Spinal cord (tissue), 10 donors: ENCODE data around the gene TRA2A. TPM values are rescaled to one million over a fixed set of nuclear protein-coding genes. Genes with fewer than 3 reads are reported as not detected.

ENCODE experiments used
- DNase-seq, 6 donors: peaks; one replicate each; pipeline versions ENCODE4 v3.0.0 to v3.0.0-alpha.2; 2013 to 2015; ENCODE audit warnings: low spot score in 6 of 6, low read depth in 4 of 6
- H3K27ac ChIP-seq: one replicate; pipeline ENCODE4 v1.5.1; 2013; ENCODE audit warnings: low read depth, low read length, control low read depth
- H3K27me3 ChIP-seq: one replicate; pipeline ENCODE4 v1.6.1; 2013; ENCODE audit warnings: low read length; ENCODE audit not compliant: control insufficient read depth, insufficient read depth
- H3K36me3 ChIP-seq: one replicate; pipeline ENCODE4 v1.6.1; 2013; ENCODE audit warnings: low read length; ENCODE audit not compliant: control insufficient read depth, insufficient read depth
- H3K4me1 ChIP-seq: one replicate; pipeline ENCODE4 v1.6.1; 2013; ENCODE audit warnings: low read length; ENCODE audit not compliant: control insufficient read depth, insufficient read depth
- H3K4me3 ChIP-seq: one replicate; pipeline ENCODE4 v1.5.1; 2013; ENCODE audit warnings: low read depth, low read length, control low read depth
- H3K9me3 ChIP-seq: one replicate; pipeline ENCODE4 v1.6.1; 2013; ENCODE audit warnings: low read length; ENCODE audit not compliant: control insufficient read depth, insufficient read depth
- WGBS: methylation state at CpG from one replicate; pipeline ENCODE4 v1.1.5; 2013; ENCODE audit warnings: missing lambda C conversion rate; ENCODE audit not compliant: insufficient coverage; 5-methylcytosine and 5-hydroxymethylcytosine counted together
- polyA plus RNA-seq, 2 donors: library from polyadenylated mRNA; unstranded; fragments of 120-200 nt; gene quantifications; one replicate each; pipeline ENCODE4 v1.2.1, GENCODE V29; 2013; ENCODE audit not compliant: insufficient read length in 2 of 2
- total RNA-seq, 2 donors: library from RNA; depleted of rRNA in 1 of 2; stranded (reverse); fragments of 120-200 nt in 1 of 2; fragments of >200 nt in 1 of 2; gene quantifications; one replicate each; pipeline versions ENCODE4 v1.2.3 to v1.2.4, GENCODE V29; 2013 to 2014
- donor health status: healthy.

The TRA2A gene
- total and polyA plus RNA-seq, 4 donors, result 54.6 to 205 (median 120) TPM

DNA sequence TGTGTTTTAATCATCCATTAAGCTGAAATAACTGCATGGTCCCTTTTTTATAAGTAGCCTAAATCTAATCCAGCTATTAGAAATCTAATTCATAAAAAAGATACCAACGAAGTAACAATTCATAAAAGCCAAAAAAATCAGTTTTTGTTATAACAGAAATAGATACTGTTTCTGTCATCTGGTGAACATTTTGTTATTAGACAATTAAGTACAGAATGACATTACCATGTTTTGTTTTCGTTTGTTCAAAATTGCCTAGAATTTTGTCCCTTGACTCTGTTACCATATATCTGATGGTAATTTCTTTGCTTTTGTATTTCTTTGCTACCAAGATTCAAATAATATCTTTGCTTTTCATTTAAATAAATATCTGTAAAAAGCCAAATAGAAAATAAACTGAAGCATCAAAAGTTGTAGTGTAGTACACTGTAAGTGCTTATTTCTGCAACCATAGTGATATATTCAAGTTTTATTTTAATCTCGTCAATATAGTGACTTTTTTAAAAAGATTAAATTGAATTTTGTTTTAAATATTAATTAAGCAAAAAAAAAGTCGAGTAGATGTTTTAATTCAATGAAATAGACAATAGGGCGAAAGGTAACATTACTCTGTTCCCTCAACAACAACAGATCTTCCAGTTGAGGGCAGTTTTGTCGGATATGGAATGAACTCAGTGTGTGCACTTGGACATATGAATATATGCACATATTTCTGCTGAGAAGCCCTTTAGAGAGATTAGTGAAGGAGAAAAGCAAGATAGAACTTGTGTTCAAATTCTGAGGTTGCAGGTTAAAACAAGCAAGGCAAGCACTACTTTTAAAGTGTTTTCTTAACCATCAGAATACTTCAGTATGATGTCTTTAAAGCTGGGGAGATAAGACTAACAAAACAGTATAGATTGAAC is 53.6 kb downstream of the TRA2A start:
- Histone ChIP-seq H3K4me3 (no peak overlapping the region), H3K27ac (no peak overlapping the region), H3K4me1 (peaks cover 11% of the 10 kb centered on the region), H3K36me3 (no peaks in the 10 kb centered on the region), H3K27me3 (peaks cover 19% of the 10 kb centered on the region), H3K9me3 (no peaks in the 10 kb centered on the region)
- no CpG with 5 or more reads among the region's 6 CpGs for WGBS
- no peak for DNase-seq

- Histone ChIP-seq H3K9me3 (no peaks in the 10 kb centered on the region), H3K27me3 (peaks cover 19% of the 10 kb centered on the region), H3K4me3 (no peak overlapping the region), H3K27ac (no peak overlapping the region), H3K36me3 (no peaks in the 10 kb centered on the region), H3K4me1 (peaks cover 11% of the 10 kb centered on the region)
- DNase-seq, result no peak
- WGBS, result no CpG with 5 or more reads among the region's 1 CpG
These were observed 54.7 kb downstream of the TRA2A start for GRCh38 chr7:23477157-23477499.

DNA sequence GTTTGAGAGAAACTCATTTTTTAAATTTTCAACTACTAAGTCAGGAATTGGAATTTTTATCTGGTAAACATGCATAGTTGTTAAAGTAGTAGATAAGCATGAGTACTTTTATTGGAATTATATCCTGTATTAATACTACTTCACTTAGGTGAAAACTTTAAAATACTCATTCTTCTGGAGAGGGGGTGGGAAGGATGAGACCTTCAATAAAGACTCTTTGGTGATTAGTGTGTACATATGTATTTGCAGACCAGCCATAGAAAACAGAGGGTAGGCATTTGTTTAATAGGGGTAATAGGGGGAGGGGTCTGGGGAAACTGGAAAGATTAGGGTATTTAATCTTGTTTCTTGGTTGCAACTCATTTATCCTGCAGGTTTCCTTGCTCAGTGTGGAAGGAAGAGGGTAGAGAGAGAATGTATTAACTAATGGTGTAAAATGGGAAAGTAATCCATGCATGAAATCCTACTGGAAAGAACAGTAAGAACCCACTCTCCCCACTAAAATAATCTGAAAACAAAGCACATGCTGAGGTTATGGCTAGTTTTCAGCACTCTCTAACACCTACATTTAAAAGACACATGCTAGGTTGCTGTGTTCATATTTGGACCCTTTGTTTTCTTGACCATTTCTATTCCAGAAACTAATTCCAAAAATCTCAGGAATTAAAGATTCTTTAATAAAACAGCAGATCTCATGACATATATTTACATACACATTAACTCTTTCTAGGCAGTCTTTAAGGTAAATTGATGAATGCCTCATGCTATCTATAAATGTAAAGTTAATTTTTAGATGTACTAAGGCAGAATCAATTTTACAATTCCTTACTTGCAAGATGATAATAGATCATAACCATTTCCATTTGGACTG is 55.3 kb downstream of the TRA2A start:
- Histone ChIP-seq H3K9me3 (no peaks in the 10 kb centered on the region), H3K4me3 (no peak overlapping the region), H3K27me3 (peaks cover 19% of the 10 kb centered on the region), H3K36me3 (no peaks in the 10 kb centered on the region), H3K27ac (no peak overlapping the region), H3K4me1 (peaks cover 11% of the 10 kb centered on the region)
- DNase-seq, result no peak

DNA sequence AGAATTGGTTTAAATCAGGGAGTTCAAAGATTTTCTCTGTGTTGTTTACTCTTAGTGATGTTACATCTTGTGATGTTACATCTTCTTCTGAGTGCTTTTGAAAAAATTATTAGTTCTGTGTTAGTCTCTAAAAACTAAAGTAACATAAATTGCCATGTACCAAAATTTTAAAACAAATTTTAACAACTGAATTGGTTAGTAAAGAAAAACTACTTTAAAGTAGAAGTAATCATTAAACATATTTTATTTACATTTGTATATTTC is 56.3 kb downstream of the TRA2A start:
- DNase-seq, result no peak
- Histone ChIP-seq H3K27me3 (peaks cover 19% of the 10 kb centered on the region), H3K4me1 (peaks cover 11% of the 10 kb centered on the region), H3K36me3 (no peaks in the 10 kb centered on the region), H3K27ac (no peak overlapping the region), H3K4me3 (no peak overlapping the region), H3K9me3 (no peaks in the 10 kb centered on the region)

GRCh38 chr7:23474829-23475575 is 56.8 kb downstream of the TRA2A start:
- Histone ChIP-seq H3K27me3 (peaks cover 19% of the 10 kb centered on the region), H3K27ac (peak overlapping the region; percentile 97), H3K4me3 (peak overlapping the region; percentile 80), H3K4me1 (peaks cover 11% of the 10 kb centered on the region), H3K9me3 (no peaks in the 10 kb centered on the region), H3K36me3 (no peaks in the 10 kb centered on the region)
- DNase-seq, result peak in 1 of 6 donors; percentile 27
- 0% methylated on average over 6 of the region's 15 CpGs for WGBS

- peak in 5 of 6 donors; percentile 86 to 98 (median 93) for DNase-seq
- WGBS, result under 1% methylated on average over 57 of the region's 66 CpGs
- H3K27me3 ChIP-seq, result peaks cover 19% of the 10 kb centered on the region
- no peaks in the 10 kb centered on the region for H3K9me3 ChIP-seq
- H3K4me1 ChIP-seq, result peaks cover 11% of the 10 kb centered on the region
- H3K4me3 ChIP-seq, result peak overlapping the region; percentile 80
- peak overlapping the region; percentile 97 for H3K27ac ChIP-seq
- no peaks in the 10 kb centered on the region for H3K36me3 ChIP-seq
These were observed 57.5 kb downstream of the TRA2A start for GRCh38 chr7:23474094-23474828.

DNA sequence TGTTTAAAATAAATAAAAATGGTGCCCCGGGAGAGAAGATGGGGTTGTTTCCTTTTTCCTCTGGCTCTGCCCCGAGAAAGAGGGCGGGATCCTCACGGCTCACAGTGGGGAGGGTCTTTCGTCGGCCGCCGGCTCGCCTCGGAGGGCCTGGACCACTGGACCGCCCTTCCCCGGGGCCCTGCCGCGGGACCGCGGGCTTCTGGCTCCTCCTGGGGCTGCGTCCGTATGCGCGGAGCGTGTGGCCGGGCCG is 58.0 kb downstream of the TRA2A start:
- Histone ChIP-seq H3K4me1 (peaks cover 13% of the 10 kb centered on the region), H3K27ac (peak overlapping the region; percentile 97), H3K36me3 (no peaks in the 10 kb centered on the region), H3K27me3 (peaks cover 19% of the 10 kb centered on the region), H3K4me3 (peak overlapping the region; percentile 80), H3K9me3 (no peaks in the 10 kb centered on the region)
- DNase-seq, result no peak
- 0% methylated on average over 23 of the region's 23 CpGs for whole genome bisulfite sequencing

- Histone ChIP-seq H3K27ac (peak overlapping the region; percentile 97), H3K36me3 (no peaks in the 10 kb centered on the region), H3K4me1 (peaks cover 18% of the 10 kb centered on the region), H3K27me3 (peaks cover 14% of the 10 kb centered on the region), H3K9me3 (no peaks in the 10 kb centered on the region), H3K4me3 (peak overlapping the region; percentile 80)
- DNase-seq, result peak in 2 of 6 donors; percentile 28 to 58
- 1% methylated on average over 15 of the region's 16 CpGs for WGBS
These were observed 58.6 kb downstream of the TRA2A start for GRCh38 chr7:23472956-23473843.

DNA sequence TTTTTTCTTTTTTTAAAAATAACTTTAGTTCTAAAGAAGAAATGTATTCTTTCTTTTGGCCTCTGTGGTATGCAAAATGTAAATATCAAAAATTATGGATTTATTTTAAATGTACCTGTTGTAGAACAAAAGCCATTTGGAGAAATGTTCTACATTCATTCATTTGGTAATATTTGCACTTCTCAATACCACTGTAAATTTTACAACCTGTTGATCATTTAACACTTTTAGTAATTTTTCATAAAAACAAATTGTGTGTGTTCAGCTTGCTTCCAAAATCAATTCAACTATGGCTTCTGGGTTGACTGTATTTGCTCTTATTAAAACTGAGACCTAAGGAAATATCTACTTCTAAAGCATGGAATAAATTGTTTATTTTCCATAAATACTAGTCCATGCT is 59.2 kb downstream of the TRA2A start:
- H3K4me3 ChIP-seq, result peak overlapping the region; percentile 83

More for the DNA sequence above, 59.2 kb downstream of the TRA2A start:
- Histone ChIP-seq H3K9me3 (no peaks in the 10 kb centered on the region), H3K27ac (peak overlapping the region; percentile 97), H3K36me3 (no peaks in the 10 kb centered on the region), H3K4me1 (peaks cover 24% of the 10 kb centered on the region), H3K27me3 (peaks cover 13% of the 10 kb centered on the region)
- DNase-seq, result no peak
